22Rv1 (cell line): Measurements from ENCODE around the gene SCYL2.

Source experiments
- H3K27ac ChIP-seq: fragments of 450-650 bp; 2 replicates; pipeline ENCODE4 v1.5.1; 2017
- ZFX ChIP-seq: fragments of 450-650 bp; IDR thresholded peaks from 2 replicates; pipeline ENCODE4 v1.6.1; 2017; ENCODE audit warnings: antibody characterized with exemption, borderline replicate concordance
- TF ChIP-seq, protein P1 (sequence below): fragments of 450-650 bp; IDR thresholded peaks from 2 replicates; pipeline ENCODE4 v1.5.1; 2017; ENCODE audit warnings: mild to moderate bottlenecking

SCYL2 gene

DNA sequence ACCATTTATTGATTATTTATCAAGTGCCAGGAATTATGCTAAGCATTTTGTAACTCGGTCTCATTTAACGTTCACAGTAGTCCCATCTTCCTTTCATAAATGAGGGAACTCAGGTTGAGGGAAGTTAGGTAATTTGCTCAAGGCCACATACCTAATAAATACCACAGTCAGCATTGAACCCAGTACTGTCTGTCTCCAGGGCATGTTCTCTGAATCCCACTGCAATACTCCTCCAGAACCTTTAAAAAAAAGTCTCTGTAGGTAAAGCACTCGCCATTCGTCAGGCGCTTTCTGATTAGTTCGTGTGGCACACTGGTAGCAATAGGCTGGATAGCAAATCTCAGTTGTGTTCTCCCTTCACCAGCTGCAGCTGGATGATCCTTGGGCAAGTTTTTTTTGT lies 104.2 kb downstream of the SCYL2 start:
- TF ChIP-seq, protein P1, sequence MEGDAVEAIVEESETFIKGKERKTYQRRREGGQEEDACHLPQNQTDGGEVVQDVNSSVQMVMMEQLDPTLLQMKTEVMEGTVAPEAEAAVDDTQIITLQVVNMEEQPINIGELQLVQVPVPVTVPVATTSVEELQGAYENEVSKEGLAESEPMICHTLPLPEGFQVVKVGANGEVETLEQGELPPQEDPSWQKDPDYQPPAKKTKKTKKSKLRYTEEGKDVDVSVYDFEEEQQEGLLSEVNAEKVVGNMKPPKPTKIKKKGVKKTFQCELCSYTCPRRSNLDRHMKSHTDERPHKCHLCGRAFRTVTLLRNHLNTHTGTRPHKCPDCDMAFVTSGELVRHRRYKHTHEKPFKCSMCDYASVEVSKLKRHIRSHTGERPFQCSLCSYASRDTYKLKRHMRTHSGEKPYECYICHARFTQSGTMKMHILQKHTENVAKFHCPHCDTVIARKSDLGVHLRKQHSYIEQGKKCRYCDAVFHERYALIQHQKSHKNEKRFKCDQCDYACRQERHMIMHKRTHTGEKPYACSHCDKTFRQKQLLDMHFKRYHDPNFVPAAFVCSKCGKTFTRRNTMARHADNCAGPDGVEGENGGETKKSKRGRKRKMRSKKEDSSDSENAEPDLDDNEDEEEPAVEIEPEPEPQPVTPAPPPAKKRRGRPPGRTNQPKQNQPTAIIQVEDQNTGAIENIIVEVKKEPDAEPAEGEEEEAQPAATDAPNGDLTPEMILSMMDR = no peak
- TF ChIP-seq ZFX = no peak
- H3K27ac ChIP-seq = no peak overlapping the region

DNA sequence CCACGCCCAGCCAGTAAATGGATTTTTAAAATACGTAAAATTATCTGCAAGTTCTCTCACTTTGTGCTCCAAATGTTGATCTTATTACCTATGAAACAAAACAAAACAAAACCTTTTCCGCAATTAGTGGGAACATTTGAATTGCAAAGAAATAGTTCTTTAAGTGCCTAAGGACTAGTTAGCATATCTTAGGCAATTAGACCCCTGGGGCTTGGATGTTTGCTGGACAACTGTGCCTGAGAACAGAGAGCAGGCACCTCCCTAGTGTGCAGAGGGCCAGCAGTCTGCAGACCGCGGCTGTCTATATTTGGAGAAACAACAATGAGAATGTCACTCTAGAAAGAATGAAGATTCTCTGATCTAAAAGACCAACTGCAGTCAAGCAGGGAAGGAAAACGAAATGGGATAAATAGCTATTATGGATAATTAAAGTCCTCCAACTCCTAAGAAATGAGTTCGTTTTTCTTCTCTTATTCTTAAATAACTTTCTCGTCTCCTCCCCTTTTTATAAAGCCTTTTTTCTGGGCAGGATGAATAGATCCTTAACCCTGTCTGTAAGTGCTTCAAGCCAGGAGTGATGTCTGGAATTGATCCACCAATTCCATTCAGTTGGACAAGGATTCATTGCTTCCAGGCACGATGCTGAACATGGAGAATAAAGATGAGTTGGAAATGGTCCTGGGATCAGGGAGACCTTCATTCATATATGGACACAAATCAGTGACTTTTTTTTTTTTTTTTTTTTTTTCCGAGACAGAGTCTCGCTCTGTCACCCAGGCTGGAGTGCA lies 106.1 kb downstream of the SCYL2 start:
- TF ChIP-seq, protein P1 = no peak
- TF ChIP-seq ZFX = no peak
- H3K27ac ChIP-seq = no peak overlapping the region

DNA sequence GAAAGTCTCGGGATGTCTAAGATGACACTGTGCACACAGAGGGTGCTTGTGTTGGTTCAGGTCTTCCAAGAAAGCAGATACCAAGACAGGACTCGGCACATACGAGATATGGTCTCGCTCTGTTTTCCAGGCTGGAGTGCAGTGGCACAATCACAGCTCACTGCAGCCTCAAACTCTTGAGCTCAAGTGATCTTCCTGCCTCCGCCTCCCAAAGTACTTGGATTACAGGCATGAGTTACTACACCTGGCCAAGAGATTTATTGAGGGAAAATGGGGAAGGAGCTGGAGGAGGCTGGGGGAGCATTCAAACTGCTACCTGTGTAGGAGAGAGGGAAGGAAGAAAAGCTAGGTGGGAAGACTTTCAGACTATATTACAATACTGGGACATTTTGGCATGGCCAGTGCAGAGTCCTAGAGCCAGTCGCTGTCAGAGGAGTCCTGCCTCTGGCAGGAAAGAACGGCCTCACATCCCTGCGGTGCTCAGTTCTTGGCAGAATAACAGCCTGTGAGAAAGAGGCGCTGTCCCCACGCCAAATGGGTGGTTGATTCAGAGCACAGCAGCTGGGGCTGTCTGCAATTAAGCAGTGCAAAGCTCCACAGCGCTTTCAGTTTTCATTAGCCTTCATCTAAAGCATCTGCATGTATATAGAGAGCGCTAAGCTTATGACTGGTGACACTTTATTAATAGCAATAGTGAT lies 108.2 kb downstream of the SCYL2 start:
- TF ChIP-seq ZFX = no peak
- TF ChIP-seq, protein P1 = no peak
- H3K27ac ChIP-seq = no peak overlapping the region

- TF ChIP-seq ZFX = no peak
- TF ChIP-seq, protein P1 = no peak
Observed at GRCh38 chr12:100376161-100376560, 109.2 kb downstream of the SCYL2 start.

GRCh38 chr12:100381379-100381778 lies 114.4 kb downstream of the SCYL2 start:
- no peak for TF ChIP-seq ZFX
- TF ChIP-seq, protein P1 = no peak
- no peak overlapping the region for H3K27ac ChIP-seq

More at GRCh38 chr12:100376161-100376560, 109.2 kb downstream of the SCYL2 start:
- H3K27ac ChIP-seq = no peak overlapping the region

GRCh38 chr12:100382338-100382737 lies 115.4 kb downstream of the SCYL2 start:
- TF ChIP-seq, protein P1 = no peak
- TF ChIP-seq ZFX = no peak
- H3K27ac ChIP-seq = no peak overlapping the region
